ENCODE measurements around the gene CBLC. TPM values are rescaled to one million over a fixed set of nuclear protein-coding genes. Genes with fewer than 3 reads are reported as not detected.

Gene CBLC
- polyA plus RNA-seq, 1 of the 3 experiments (the other 2 are of a cell fraction): not detected

DNA sequence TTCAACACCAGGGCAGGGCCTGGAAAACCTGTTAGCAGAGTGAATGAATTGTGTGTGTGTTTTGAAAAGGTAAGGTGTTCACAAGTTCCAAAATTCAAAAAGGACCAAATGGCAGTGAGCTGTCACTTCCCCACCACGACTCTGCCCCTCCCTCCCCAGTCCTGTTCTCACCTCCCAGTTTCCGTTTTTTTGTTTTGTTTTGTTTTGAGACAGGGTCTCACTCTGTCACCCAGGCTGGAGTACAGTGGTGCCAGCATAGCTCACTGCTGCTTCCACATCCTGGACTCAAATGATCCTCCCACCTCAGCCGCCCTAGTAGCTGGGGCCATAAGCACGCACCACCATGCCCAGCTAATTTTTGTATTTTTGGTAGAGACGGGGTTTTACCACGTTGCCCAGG is 49.5 kb upstream of the CBLC start:
- POLR2A ChIA-PET: no interaction called here
- H4K20me1 ChIP-seq (ENCODE audit: insufficient read depth): no peaks in the 10 kb centered on the region

GRCh38 chr19:44729516-44730033 is 48.1 kb upstream of the CBLC start:
- H3K4me3 ChIP-seq (ENCODE audit: low read depth in 2 of 2, low read length in 1 of 2): no peak overlapping the region
- no peak overlapping the region for H3K9ac ChIP-seq
- 85% methylated on average over 8 of the region's 8 CpGs for WGBS (ENCODE audit: low lambda C conversion rate)
- no peaks in the 10 kb centered on the region for H4K20me1 ChIP-seq (ENCODE audit: insufficient read depth)
- TF ChIP-seq YY1 (IDR thresholded peaks at IDR 0.05; ENCODE audit: low read depth) (no peak), MXI1 (IDR thresholded peaks at IDR 0.05; ENCODE audit: low read depth, low read length) (no peak), USF2 (IDR thresholded peaks at IDR 0.05; ENCODE audit: borderline replicate concordance, low read depth, low read length) (no peak), FOXM1 (IDR thresholded peaks at IDR 0.05; ENCODE audit: low read depth) (no peak)
- H3K27ac ChIP-seq (ENCODE audit: low read depth in 2 of 2, low read length in 1 of 2): no peak overlapping the region
- H3K27me3 ChIP-seq (ENCODE audit: insufficient read depth): no peaks in the 10 kb centered on the region
- peaks cover under 1% of the 10 kb centered on the region for H3F3A ChIP-seq (replicated peaks; ENCODE audit: insufficient read depth)
- no peak overlapping the region for H2AFZ ChIP-seq (ENCODE audit: low read depth)
- CTCF ChIA-PET: interaction anchor here (1.0 to 21.3 kb wide), 4 partner anchors 11 to 60 kb away, joined by 3 to 598 read pairs (median 8); partner anchors contain the start of gene CBLC
- H3K9me2 ChIP-seq: no peaks in the 10 kb centered on the region
- H3K9me3 ChIP-seq: no peaks in the 10 kb centered on the region
- no peak for DNase-seq
- H3K4me1 ChIP-seq (ENCODE audit: control insufficient read depth in 1 of 2, insufficient read depth in 2 of 2, low read depth in 1 of 2, low read length in 1 of 2): peaks cover 0 to 4% of the 10 kb centered on the region in 2 experiments; a peak in 1 of 4 replicates
- H3K36me3 ChIP-seq (replicated peaks in 1 of 2; ENCODE audit: control insufficient read depth in 1 of 2, insufficient read depth in 2 of 2, low read length in 1 of 2): no peaks in the 10 kb centered on the region
- H3K79me2 ChIP-seq (ENCODE audit: insufficient read depth): no peaks in the 10 kb centered on the region
- no peak overlapping the region for H3K4me2 ChIP-seq
- POLR2A ChIA-PET: interaction anchor here (0.6 kb wide), 1 partner anchor 11 kb away, joined by 3 read pairs; no protein-coding TSS in a partner anchor

More for the DNA sequence above, 49.5 kb upstream of the CBLC start:
- H3K4me3 ChIP-seq (ENCODE audit: low read depth in 2 of 2, low read length in 1 of 2): no peak overlapping the region
- H3K9me2 ChIP-seq: no peaks in the 10 kb centered on the region
- TF ChIP-seq YY1 (IDR thresholded peaks at IDR 0.05; ENCODE audit: low read depth) (no peak), SIN3A (IDR thresholded peaks at IDR 0.05; ENCODE audit: borderline replicate concordance, low read depth, low read length) (no peak), NFIC (IDR thresholded peaks at IDR 0.05; ENCODE audit: borderline replicate concordance) (no peak), GABPA (IDR thresholded peaks at IDR 0.05; ENCODE audit: low read depth) (no peak), ELF1 (IDR thresholded peaks at IDR 0.05) (no peak)
- TF ChIP-seq, protein P1, sequence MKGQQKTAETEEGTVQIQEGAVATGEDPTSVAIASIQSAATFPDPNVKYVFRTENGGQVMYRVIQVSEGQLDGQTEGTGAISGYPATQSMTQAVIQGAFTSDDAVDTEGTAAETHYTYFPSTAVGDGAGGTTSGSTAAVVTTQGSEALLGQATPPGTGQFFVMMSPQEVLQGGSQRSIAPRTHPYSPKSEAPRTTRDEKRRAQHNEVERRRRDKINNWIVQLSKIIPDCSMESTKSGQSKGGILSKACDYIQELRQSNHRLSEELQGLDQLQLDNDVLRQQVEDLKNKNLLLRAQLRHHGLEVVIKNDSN (IDR thresholded peaks at IDR 0.05; ENCODE audit: borderline replicate concordance, low read depth): no peak
- H3K4me2 ChIP-seq: no peak overlapping the region
- H3K36me3 ChIP-seq (replicated peaks in 1 of 2; ENCODE audit: control insufficient read depth in 1 of 2, insufficient read depth in 2 of 2, low read length in 1 of 2): no peaks in the 10 kb centered on the region
- DNase-seq: no peak
- H3K9ac ChIP-seq: no peak overlapping the region
- peaks cover 0 to 10% of the 10 kb centered on the region in 2 experiments; a peak in 1 of 4 replicates for H3K4me1 ChIP-seq (ENCODE audit: control insufficient read depth in 1 of 2, insufficient read depth in 2 of 2, low read depth in 1 of 2, low read length in 1 of 2)
- H2AFZ ChIP-seq (ENCODE audit: low read depth): no peak overlapping the region
- no peaks in the 10 kb centered on the region for H3K27me3 ChIP-seq (ENCODE audit: insufficient read depth)
- no peak overlapping the region for H3K27ac ChIP-seq (ENCODE audit: low read depth in 2 of 2, low read length in 1 of 2)
- H3F3A ChIP-seq (replicated peaks; ENCODE audit: insufficient read depth): no peaks in the 10 kb centered on the region
- no peaks in the 10 kb centered on the region for H3K79me2 ChIP-seq (ENCODE audit: insufficient read depth)
- CTCF ChIA-PET: interaction anchor here (1.2 to 21.3 kb wide), 4 partner anchors 25 to 113 kb away, joined by 3 to 598 read pairs (median 10); partner anchors contain the start of gene CBLC
- no peaks in the 10 kb centered on the region for H3K9me3 ChIP-seq
- 85% methylated on average over 6 of the region's 6 CpGs for WGBS (ENCODE audit: low lambda C conversion rate)

GRCh38 chr19:44731081-44731480 is 46.6 kb upstream of the CBLC start:
- H3K9ac ChIP-seq: no peak overlapping the region
- no peak overlapping the region for H3K27ac ChIP-seq (ENCODE audit: low read depth in 2 of 2, low read length in 1 of 2)
- DNase-seq: no peak
- H2AFZ ChIP-seq (ENCODE audit: low read depth): no peak overlapping the region
- H4K20me1 ChIP-seq (ENCODE audit: insufficient read depth): no peaks in the 10 kb centered on the region
- no peaks in the 10 kb centered on the region for H3K79me2 ChIP-seq (ENCODE audit: insufficient read depth)
- no peaks in the 10 kb centered on the region for H3K27me3 ChIP-seq (ENCODE audit: insufficient read depth)
- H3K4me2 ChIP-seq: no peak overlapping the region
- no peak overlapping the region for H3K4me3 ChIP-seq (ENCODE audit: low read depth in 2 of 2, low read length in 1 of 2)
- H3K9me3 ChIP-seq: no peaks in the 10 kb centered on the region
- CTCF ChIA-PET: interaction anchor here (1.1 to 21.3 kb wide), 3 partner anchors 11 to 39 kb away, joined by 3 to 598 read pairs (median 8); partner anchors contain the start of gene CBLC
- POLR2A ChIA-PET: no interaction called here
- H3K36me3 ChIP-seq (replicated peaks in 1 of 2; ENCODE audit: control insufficient read depth in 1 of 2, insufficient read depth in 2 of 2, low read length in 1 of 2): no peaks in the 10 kb centered on the region
- no peaks in the 10 kb centered on the region for H3K4me1 ChIP-seq (ENCODE audit: control insufficient read depth in 1 of 2, insufficient read depth in 2 of 2, low read depth in 1 of 2, low read length in 1 of 2)
- peaks cover 14% of the 10 kb centered on the region for H3F3A ChIP-seq (replicated peaks; ENCODE audit: insufficient read depth)
- TF ChIP-seq MAX (IDR thresholded peaks at IDR 0.05; ENCODE audit: low read depth): no peak
- TF ChIP-seq YY1 (IDR thresholded peaks at IDR 0.05; ENCODE audit: low read depth): no peak
- no peak for TF ChIP-seq ELF1 (IDR thresholded peaks at IDR 0.05)
- no peaks in the 10 kb centered on the region for H3K9me2 ChIP-seq
- whole genome bisulfite sequencing (ENCODE audit: low lambda C conversion rate): 74% methylated on average over 5 of the region's 5 CpGs

Data from SK-N-SH (cell line).